Endometrium (tissue), 2 donors: ENCODE data around the gene SSRP1.
"Not testable (repeated sequence)": the region's sequence is repeated elsewhere in the genome, so short reads cannot be mapped to it uniquely, and the experiment has no call there.

ENCODE experiments used
- FAIRE-seq: peaks from 2 replicates; lab custom pipeline; 2012; peaks lifted over from hg19 to GRCh38; lab: Jason Lieb, UNC
- donor health status: control.
- donor health status: control.

The SSRP1 gene, protein sequence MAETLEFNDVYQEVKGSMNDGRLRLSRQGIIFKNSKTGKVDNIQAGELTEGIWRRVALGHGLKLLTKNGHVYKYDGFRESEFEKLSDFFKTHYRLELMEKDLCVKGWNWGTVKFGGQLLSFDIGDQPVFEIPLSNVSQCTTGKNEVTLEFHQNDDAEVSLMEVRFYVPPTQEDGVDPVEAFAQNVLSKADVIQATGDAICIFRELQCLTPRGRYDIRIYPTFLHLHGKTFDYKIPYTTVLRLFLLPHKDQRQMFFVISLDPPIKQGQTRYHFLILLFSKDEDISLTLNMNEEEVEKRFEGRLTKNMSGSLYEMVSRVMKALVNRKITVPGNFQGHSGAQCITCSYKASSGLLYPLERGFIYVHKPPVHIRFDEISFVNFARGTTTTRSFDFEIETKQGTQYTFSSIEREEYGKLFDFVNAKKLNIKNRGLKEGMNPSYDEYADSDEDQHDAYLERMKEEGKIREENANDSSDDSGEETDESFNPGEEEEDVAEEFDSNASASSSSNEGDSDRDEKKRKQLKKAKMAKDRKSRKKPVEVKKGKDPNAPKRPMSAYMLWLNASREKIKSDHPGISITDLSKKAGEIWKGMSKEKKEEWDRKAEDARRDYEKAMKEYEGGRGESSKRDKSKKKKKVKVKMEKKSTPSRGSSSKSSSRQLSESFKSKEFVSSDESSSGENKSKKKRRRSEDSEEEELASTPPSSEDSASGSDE

DNA sequence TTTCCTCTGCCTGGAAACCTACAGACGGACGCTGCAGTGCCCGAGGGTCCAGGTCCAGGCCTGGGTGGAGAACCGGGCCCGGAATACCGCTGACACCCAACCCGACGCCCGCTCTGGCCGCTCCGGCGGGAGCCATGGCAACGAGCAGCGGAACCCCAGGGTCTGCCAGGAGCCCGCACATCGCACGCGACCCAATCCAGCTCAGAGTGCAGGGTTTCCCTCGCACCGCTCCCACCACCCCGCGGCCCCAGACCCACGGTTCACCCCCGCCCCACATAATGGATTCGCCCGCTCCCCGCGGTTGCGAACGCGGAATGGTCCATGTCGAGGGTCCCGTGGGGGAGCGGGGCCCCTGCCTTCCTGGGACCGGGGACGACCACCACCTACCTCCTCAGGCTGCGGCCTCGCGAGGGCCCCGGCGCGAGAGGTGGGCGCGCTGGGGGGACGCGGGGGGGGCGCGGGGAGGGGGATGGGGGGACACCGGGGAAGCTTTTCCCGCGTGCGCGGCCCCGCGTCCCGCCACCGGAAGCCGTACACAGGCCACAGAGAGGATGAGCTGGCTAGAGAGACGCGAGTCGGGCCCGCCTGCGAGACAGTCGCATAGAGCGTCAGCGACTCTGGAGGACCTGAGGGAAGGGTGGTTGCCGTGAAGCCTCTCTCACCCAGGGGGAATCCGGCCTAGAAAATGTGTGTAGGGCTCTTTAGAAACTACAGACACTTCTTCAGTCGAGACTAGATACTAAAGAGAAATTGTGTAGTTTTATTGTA lies at the start of gene SSRP1:
SSRP1 (minus strand) TSS at position 550 of the 768 bp plus-strand sequence. CDS start 771 bp downstream, outside the sequence.
- no peak for FAIRE-seq

DNA sequence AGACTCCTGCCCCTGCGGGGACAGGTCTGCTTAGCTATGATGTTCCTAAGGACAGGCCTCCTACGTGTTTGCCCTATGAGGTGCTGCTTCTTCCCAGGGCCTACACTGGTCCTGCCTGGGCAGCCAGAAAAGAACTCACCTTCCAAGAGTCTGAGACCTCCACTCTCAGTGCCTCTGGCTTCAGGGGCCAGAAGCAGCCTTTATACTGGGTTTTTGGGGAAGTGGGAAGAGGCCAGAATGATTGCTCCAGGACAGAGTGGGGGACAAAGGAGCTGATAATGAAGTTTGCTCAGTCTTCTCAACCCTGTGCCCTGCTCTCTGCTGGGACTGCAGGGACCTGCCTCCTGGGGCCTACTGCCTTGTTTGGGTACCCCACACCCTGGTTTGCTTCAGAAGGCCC lies 45.3 kb upstream of the SSRP1 start, which contains the start of gene PRG3:
PRG3 (minus strand) TSS at position 176 of the 400 bp plus-strand sequence. CDS start 442 bp downstream, outside the sequence.
- FAIRE-seq = no peak

DNA sequence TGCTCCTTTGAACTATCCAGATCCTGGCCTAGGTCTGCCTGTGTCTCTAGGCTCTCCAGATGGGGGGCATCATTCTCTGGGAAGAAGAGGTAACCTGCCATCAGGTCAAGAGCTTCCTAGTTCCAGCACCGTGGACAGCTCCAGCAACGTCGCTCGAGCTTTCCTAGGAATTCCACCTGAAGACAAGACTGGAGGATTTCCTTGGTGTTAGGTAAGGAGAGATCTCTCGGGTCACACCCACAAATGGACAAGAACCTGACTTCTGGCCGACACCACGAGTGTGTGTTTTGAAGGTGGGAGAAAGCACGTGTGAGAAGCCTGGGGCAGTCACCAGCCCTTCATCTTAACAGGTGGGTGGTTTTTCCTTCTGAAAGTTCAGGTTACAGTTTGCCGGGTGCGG lies 44.0 kb upstream of the SSRP1 start:
- no peak for FAIRE-seq

DNA sequence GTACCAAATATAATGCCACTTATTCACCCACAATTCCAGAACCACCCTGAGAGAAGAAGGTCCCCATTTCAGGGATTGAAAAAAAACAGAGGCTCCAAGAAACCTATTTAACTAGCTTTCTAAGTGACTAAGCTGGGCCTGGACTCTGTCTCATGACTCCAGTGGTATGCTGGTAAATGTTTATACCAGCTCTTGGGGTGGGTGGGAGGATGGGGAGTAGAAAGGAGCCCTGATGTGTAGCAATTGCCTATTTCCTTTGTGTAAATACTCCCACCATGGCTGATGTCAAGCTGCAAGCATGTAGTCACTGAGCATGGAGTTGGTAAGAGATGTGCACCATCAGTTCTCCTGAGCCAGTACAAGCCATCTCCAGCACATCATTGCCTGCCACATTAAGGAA lies 42.5 kb upstream of the SSRP1 start:
- FAIRE-seq = no peak

DNA sequence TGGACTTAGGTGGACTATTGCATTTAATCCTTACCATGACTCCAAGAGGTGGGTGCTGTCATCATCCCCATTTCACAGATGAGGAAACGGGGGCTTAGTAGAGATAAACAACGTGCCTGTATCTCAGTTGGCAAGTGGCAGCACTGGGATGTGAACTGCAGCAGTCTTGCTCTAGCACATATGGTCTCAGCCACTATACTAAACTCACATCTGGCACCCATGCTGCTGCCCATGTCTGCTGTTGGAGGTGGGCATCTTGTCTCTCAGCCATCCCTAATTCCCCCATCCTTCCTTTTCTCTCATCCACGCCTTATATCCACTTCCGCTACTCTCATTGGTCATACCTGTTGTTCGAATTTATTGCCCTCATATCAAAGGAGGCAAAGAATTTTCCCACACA lies 41.4 kb upstream of the SSRP1 start:
- no peak for FAIRE-seq

DNA sequence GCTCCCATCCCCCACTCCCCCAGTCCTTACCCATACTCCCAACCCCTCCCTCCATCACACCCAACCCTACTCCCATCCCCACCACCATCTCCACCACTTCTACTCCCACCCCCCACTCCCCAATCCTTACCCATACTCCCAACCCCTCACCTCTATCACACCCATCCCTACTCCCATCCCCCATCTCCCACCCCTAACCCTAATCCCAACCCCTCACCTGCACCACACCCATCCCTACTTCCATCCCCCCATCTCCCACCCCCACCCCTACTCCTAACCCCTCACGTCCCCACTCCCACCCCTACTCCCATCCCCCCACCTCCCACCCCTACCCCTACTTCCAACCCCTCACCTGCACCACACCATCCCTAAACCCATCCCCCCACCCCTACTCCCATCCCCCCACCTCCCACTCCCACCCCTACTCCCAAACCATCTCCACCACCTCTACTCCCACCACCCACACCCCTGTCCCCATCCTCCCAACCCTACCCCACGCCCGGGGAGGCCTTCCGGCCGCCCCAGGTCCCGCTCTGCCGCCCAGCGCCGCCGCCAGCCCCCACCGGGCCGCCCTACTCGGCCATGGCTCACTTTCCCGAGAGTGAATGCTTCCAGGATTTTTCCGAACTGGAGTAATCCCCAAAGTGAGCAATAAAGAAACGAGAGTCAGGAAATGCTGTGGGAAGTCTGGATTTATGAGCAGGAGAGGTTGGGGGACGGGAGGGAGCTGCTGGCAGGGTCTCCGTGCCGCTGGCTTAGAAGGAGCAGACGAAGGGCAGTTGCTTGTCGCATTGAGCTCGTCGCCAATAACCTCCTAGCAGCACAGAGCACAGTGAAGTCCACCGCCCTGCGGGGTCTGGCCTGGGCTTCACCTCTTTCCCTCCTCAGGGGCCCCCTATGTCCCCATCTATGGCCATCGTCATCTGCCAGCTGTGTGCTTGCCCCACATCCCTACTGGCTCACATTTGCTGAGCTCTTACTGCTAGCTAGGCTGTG lies 40.7 kb upstream of the SSRP1 start:
- FAIRE-seq = no peak

DNA sequence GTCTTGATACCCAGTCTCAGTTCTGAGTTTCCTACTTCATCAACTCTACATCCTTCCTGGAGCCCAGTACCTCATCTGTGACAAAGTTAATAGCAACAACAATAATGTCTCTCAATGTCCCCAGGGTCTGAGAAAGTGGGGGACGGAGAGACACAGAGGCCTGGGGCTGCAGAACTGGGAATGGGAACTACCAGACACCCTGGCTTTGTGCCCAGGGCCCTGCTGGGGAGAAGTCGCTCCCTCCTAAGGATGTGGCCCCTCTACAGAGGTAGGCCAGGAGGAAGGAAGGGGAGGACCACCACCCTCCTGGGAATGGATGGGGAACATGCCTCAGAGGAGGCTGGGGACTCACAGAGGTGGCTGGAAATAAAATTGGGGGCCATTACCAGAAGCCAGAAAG lies 39.8 kb upstream of the SSRP1 start:
- no peak for FAIRE-seq

DNA sequence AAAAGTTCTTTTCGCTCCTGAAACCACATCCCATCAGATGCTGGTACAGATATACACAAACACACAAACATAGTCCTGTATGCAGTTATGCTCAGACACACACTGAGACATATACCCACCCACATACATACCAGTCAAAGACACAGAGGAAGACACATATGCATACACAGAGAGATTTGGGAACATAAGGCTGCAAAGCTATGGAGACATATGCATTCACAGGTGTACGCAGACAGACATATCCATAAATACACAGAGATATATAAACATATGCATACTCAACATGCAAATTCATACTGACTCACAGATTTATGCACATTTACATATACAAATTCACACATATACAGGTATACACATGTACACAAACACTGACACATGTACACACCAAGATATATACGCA lies 39.3 kb upstream of the SSRP1 start:
- FAIRE-seq = no peak

DNA sequence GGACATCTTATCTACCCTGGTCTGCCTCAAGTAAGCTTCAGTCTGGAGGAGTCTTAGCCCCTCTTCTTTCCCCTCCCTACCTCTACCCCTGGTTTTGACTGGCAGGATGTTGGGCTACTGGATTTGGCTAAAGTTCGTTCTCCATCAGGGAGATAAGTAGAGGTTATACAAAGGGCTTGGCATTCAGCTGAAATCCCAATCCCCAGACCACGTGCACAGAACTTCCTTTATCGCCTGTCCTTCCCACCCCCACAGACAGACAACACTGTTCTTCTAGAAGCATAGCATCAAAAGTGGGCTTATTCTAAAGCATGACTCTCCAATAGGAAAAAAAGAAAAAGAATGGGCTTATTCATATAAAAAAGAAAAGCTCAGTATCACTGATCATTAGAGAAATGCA lies 37.5 kb upstream of the SSRP1 start:
- FAIRE-seq = no peak

DNA sequence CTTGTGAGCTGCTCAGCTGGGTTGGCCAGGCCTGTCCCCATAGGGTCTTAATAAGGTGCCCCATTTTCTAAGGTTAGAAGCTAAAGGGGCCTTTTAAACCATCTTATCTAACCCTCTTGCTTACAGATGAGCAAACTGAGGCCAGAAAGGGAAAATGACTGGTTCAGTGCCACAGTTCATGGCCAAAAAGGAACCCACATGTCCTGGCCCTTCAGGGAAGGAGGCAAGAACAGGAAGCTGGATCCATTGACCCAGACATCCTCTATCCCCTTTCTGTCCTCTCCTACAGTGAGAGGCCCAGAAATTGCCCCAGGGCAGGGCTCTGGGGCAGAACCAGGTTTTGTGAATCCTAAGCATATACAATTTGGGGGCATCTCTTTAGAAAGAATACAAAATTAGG lies 35.2 kb upstream of the SSRP1 start:
- no peak for FAIRE-seq

DNA sequence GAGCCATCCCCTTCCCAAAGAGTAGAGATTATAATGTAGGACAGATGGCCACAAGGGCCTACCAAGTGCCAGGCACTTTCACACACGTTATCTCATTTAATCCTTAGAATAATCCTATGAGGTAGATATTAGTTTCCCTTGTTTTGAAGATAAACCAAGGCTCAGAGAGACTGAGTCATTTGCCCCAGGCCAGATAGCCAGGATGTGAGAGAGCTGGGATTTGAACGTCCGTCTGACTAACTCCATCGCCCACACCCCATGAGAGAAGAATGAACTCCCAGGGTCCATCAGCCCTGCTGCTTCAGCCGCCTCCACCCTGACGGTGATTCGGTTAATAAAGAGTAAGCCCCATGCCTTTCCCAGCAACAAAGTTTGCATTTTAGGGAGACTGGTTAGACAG lies 34.6 kb upstream of the SSRP1 start:
- FAIRE-seq = no peak

DNA sequence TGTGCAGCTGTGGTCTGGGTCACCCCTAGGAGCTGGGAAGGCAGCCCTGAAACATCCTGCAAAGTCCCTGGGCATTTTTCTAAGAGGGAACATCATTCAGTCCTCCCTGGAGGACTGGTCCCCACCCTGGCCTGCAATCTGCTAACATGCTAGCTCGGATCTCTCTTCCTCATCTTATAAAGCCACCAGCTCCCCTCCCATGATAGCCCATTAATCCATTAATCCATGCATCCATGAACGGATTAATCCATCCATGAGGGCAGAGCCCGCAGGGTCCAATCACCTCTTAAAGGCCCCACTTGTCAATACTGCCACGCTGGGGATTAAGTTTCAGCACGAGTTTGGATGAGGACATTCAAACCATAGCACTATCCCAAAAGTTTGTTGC lies 33.1 kb upstream of the SSRP1 start:
- no peak for FAIRE-seq

DNA sequence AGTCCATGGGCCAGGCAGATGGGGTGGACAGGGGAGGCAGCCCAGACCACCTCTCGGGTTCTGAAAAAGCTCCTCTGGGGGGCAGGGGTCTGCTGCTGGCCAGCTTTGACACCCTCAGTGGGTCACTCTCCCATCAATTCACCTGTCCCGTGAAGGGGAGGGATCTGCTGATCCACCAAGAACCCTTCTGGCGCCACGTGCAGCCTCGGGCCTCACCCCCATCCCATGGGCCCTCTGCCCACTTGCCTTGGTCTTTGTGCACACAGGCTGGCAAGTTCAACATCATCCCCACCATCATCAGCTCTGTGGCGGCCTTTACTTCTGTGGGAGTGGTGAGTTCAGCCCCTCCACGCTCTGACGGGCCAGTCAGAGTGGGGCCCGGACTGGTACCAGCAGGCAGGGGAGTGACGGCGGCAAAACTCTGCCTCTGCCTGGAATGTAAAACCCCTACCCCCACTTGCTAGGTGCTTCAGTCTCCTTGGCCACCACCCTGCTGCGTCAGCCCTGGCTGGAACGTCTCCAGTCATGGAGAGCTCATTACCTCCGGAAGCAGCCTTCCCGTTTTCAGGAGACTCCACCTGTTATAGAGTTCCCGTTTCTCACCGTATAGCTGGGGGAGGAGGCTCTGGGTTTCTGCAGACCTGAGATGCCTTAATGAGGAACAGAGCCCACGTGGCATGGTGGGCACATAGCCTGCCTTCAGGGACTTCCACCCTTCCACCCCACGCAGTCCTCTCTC lies 32.6 kb upstream of the SSRP1 start:
- no peak for FAIRE-seq

DNA sequence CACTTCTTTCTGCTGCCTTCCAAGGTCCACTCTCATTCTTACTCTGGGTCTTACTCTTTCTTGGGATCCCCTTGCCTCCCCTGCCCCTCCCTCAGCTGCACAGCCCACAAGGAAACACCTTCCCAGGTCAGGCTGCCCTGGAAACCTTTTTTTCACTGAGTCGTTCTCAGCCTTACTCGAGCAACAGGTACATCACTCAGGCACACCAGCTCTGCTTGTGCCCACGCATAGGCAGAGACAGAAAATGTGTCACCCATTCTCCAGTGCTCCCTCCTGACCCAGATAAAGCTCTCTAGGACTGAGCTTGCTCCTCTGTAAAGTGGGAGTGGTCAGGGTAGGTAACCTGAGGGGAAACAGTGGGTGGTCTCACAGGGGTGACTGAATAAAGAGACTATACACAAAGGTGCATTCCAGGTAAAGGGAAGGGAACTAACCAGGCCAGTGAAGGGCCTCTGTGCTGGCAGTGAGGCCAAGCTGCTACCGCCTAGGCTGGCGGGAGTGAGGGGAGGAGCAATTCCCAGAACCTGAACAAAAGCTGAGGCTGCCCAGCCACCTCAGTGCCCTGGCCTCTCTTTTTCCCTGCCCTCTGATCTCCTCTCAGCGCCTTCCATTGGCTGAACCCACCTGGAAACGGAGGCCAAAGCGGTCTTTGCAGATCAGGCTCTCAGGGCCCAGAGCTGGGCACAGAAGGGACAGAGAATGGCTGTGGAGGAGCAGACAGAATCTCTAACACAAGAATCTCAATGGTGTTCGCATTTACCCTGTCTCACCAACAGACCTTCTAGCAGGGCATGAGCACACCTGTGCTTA lies 29.4 kb upstream of the SSRP1 start:
- FAIRE-seq = no peak

DNA sequence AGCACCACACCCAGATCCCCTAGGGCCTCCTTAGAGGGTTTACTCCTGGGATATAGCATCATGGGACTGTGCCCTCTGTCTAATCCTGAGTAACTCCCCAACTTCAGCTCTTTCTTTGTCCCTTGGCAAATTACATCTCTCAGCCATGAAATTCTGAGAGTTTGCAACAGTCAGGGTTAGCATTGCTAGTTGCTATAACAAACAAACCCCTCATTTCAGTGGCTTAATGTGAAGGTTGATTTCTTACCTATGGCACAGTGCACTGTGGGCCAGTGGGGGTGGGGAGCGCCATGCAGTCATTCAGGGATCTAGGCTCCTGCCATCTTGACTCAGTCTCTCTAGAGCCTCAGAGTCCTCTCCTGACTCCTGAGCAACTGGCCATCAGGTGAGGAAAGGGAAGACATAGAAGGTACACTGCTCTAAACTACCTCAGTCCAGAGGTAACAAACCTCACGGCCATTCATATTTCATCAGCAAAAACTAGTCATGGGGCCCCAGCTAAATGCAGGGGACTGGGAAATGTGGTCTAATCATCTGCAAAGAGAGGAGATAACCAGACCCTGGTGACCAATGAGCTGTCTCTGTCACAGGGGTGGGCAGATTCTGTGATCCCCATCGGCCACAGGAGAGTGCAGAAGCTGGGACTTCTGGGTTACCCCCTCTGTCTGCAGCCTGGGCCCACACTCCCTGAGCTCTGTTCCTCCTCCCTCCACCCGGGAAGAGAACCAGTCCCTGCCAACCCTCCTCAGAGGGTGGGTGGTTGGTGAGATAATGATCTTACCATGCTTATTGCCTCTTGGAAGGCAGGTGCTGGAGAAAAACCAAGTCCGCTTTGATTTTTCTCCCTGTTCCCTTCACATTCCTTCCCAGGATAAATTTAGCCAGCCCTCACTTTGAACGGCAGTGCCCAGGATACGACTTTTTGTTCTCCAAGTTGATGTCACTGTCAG lies 27.7 kb upstream of the SSRP1 start:
- no peak for FAIRE-seq

DNA sequence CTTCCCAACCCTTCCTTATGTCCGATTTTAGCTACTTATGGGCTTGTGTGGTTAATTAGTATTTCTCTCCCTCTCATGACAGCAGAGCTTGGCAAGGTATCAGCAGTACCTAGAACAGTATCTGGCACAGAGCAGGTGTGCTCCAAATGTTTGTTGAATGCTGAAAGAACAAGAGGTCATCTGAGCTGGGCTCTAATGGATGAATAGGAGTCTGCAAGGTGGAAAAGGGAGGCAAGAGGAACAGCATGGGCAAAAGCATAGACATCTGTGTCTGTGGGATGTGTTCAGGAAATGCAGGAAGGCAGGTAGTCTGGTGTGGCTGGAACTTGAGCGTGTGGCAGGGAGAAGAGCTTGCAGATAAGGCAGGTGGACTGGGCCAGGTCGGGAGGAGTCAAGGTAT lies 26.2 kb upstream of the SSRP1 start:
- no peak for FAIRE-seq

DNA sequence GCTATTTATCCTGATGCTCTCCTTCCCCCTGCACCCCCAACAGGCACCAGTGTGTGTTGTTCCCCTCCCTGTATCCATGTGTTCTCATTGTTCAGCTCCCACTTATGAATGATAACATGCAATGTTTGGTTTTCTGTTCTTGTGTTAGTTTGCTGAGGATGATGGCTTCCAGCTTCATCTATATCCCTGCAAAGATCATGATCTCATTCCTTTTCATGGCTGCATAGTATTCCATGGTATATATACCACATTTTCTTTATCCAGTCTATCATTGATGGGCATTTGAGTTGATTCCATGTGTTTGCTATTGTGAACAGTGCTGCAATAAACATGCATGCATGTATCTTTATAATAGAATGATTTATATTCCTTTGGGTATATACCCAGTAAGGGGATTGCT lies 25.7 kb upstream of the SSRP1 start:
- FAIRE-seq = not testable (repeated sequence)

DNA sequence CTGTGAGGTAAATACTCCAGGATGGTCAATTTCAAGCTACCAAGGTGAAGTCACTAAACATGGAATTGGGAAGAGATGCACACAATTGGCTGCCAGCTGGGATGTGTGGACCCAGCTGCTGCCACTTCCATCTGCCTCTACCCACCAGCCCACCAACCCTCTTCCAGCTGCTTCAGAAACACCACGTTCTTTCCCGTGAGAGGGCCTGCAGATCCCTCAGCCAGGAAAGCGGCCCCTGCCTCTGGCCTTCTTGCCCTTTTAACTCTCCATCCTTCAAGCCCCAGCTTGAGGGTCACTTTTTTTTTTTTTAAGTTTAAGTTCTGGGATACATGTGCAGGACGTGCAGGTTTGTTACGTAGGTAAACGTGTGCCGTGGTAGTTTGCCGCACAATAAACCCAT lies 25.3 kb upstream of the SSRP1 start:
- no peak for FAIRE-seq
